HG03060 (cell line): Measurements from ENCODE around the gene TULP4.

Source experiments
- ATAC-seq: cut with Tn5 transposase; IDR thresholded peaks from one replicate; pipeline ENCODE4 v1.9.1; 2021; ENCODE audit warnings: low read depth, moderate number of reproducible peaks; ENCODE audit not compliant: unreplicated experiment

Gene TULP4

DNA sequence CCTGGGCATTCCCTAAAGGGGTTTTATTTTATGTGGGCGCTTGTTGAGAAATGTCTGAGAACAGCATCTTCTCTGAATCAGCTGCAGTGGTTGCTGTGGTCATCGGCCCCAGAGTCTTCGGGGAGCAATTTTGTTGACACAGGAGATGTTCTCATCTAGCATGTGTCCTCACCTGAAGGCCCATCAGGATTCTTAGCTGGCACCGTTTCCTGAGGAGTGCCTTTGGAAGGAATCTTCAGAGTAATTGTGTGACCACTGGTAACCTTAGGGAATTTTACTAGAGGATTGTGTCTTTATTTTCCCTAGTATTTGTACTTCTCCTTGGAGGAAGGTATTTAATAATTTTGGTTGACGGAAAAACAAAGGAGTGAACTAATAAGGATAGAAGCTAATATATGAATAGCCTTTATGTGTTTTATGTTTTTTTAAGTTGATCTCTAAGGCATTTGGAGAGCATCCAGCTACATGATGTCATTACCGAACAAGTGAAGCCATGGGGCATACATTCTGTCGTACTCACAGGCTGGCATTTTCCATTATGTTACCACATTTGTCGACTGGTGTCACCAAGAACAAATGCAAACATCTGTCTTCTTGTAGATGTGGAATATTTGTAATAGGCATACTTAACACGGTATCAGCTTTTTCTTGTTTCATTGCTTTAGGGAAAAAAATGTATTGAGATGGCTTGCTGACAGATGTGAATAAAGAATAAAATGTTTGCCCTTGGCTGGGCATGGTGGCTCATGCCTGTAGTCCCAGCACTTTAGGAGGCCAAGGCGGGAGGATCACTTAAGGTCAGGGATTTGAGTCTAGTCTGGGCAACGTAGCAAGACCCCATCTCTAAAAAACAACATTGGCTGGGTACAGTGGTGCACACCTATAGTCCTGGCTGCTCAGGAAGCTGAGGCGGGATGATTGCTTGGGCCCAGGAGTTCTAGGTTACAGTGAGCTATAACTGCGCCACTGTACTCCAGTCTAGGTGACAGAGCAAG is 41.9 kb downstream of the TULP4 start:
- ATAC-seq, result no peak

DNA sequence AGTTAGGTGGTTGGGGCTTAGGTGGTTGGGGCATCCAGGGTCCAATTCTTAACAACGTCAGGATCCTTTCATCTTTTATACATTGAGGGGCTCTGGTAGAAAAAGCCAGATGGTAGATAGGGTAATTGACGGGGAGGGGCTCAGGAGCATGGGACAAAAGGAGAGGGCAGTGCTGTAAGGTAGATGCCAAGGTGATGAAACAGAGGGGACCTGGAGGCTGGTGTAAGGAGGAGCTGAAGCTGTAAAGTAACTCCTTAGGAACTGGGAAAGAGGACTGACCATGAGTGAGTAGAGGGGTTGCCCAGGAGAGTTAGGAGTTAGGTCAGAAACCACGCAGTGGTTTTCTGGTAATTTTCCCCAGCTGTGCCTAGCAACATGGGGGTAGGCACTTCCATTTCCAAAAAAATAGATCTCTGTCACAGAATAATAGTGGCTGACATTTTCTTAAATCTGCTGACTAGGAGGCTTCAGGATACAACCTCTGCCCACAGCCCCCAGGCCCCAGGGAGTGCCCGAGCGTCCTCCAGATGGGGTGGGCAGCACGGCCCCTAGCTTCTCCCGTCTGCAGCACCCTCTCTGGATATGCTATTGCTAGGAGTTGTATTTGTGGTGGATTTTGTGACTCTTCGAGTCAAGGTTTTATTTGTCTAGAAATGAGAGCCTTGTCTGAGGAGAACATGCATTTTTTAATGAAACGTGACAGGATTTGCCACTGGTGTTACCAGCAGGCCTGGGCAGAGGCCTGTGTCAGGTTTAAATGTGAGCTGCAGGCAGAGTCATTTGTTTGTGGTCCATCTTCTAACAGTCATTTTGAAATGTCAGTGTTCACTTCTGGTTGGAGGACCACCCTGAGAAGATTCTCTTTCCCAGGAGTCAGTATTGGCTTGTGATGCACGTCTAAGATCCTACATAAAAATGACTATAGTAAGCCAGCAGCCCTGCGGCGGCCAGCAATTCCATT is 44.6 kb downstream of the TULP4 start:
- no peak for ATAC-seq

DNA sequence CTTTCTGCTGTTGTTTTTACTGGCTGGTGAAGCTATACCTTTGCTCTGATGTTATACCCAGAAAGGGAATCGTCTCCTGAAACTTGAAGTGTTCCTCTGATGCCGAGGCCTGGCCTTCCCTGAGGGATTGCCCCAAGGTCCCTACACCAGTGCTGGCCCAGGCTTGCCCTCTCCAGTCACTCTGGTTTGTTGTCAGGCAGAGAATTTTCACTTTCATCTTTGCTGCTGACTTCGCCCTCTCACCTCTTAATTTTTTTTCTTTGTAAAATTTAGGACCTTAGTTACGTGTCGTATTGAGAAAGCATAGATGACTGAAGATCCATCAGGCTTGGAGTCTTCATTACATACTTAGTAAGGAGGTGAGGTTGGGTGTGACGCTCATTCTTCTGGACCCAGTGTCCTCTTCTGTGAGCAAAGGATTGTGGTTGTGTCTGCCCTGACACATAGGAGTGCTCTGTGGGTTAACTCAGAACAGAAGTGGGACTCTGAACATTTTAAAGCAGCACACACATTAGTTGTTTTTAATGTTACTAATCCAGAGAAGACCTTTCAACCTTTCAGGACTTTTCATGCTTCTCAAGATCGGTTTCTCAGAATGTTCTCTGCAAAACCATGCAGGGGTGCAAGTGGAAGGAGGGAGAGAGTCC is 45.4 kb downstream of the TULP4 start:
- no peak for ATAC-seq

DNA sequence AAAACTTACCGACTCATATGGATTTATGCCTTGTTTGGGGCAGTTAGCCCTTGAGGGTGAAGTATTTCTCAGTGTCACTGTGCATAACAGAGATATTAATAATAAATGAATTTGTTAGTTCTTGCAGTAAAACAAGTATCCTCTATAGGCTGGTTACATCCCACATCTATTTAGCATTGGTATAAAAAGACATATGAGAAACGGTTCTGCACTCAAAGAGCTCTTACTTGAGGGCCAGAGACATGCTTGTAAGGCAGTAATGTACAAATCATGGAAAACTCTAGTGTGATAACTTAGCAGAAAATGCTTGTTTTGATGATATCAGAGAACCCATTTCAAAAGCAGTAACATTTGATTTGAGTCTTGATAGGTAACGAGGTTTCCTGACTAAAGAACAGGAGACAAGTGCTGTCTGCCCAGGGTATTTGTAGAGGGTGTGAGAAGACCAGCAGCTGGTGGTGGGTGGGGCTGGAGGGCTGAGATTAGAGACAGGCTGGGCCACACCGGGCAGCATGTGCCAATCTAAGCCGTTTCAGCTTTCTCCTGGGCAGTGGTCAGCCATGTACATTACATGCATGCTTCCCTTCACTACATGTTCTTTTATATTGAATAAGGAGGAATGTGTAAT is 46.3 kb downstream of the TULP4 start:
- no peak for ATAC-seq

DNA sequence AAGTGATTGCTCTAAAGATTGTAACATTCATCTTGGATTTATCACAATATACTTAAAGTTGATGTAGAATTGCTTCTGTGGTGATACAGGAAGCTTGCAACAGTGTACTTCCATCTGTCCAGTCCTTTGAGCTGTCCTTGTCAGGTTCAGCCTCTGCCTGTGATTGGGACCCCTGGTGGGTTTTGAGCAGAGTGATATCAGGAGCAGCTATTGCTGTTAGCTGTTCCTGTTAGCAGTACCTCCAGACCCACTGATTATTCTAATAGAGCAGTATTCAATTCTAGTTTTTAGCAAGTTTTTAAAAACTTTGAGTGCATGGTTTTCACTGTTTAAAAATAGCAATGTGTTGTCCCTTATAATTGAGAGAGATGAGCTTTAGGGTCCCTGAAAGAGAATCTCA is 48.8 kb downstream of the TULP4 start:
- ATAC-seq, result no peak

DNA sequence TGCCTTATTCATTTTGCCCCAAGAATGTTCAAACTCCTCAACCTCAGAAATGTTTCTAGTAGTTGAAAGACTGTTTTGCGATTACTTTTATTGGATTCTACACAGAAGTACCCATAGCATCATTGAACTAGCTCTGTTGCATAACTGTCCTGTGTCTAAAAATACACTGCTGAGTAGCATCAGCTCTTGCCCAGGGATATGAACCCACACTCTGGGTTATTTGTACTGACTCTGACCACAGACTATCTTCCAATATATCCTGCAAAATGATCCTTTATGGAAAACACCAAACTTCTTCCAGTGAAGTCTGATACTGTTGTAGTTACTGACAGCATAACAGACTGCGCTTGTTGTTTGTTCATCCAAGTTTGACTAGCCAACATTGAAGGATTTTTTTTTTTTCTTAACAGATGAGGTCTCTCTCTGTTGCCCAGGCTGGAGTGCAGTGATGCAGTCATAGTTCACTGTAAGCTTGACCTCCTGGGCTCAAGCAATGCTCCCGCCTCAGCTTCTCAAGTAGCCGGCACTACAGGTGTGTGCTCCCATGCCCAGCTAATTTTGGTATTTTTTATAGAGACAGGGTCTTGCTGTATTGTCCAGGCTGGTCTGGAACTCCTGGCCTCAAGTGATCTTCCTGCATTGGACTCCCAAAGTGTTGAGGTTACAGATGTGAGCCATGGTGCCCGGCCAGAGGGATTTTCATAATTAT is 49.9 kb downstream of the TULP4 start:
- ATAC-seq, result no peak

DNA sequence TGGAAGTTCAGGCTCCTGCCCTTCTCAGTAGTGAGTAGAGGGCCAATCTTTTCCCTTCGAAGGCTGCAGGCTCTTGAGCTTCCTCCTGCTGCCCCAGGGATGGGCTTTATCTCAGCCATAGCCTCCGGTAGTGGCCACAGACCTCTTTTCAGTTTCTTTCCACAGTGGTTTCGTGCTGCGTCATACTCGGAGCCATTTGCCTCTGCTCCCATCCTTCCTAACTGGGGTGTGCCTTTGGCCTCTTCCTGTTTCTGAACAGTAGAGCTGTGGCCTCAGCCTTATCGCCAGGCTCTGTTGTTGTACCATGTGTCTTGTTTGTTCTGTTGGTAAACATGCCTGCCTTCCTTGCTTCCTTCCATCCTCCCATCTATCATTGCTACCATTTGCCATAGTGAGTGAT is 54.1 kb downstream of the TULP4 start:
- no peak for ATAC-seq

DNA sequence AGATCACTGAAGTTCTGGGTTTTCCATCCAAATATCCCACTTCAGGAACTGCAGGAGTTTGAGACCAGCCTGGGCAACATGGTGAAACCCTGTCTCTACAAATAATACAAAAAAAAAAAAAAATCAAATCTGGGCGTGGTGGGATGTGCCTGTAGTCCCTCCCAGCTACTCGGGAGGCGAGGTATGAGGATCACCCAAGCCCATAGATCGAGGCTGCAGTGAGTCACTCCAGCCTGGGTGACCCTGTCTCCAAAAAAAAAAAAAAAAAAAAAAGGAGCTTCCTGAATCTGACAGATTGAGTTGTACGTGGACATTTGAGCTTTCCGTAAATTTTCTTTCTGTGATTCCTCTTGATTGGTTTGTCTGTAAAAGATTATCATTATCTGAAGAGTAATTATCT is 55.6 kb downstream of the TULP4 start:
- ATAC-seq, result no peak

DNA sequence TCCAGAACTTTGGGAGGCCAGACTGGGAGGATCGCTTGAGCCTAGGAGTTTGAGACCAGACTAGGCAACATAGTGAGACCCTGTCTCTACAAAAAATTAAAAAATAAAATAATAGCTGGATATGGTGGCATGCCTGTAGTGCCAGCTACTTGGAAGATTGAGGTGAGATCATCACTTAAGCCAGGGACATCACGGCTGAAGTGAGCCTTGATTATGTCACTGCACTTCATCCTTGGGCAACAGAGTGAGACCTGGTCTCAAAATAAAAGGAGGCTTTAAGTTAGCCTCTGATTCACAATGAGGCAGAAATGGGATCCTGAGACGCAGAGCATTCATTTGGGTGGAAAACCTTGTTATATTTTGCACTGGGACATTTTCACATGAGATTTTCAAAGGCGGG is 57.0 kb downstream of the TULP4 start:
- no peak for ATAC-seq

DNA sequence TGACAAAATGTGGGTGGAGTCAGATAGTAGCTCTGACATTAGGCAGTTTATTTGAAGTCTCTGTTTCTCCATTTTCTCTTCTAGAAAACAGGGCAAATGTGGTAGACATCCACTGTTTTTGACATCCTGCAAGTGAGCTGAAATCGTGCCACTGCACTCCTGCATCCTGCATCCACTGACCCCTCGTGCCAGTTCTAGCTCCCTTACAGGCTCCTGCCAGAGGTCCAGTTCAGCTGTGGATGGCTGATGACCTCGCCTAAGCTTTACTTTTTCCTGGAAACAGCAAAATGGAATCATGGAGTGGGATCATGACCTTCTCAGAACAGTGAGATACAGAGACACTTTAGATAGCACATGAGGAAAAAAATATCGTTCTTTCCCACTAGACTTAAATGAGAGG is 58.5 kb downstream of the TULP4 start:
- no peak for ATAC-seq

DNA sequence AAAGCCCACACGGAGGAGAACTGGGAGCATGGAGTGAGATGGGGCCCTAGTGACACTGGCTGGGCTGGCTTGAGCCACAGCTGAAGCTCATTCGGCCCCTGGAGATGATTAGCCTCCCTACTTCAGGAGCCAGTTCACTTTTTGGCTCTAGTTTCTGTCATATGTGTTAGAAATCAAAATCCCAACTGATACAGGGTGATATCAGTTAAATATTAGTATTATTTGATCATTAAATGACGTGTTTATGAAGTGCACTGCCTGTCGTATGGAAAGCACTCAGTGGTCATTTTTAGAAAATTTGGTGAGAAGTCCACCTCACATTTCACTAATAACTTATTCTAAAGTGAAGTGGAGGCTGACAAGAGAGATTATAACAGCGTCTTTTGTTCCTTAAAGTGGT is 59.0 kb downstream of the TULP4 start:
- ATAC-seq, result no peak

DNA sequence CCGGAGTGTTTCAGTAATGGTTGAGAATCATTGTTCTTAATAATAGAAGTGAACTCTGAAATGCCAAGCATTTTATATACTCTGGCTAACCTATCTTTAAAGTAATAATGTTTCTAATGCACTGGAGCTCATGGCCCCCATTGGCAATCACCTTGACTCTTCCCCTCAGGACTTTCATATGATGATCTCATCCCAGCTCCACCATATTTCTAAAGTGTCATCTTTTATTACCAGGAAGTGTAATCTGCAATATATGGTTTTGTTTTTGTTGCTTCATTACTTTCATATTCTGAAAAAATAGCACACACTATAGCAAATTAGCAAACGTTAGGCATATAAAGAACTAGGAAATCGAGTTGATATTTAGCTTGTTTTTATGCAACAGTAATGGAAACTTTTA is 60.3 kb downstream of the TULP4 start:
- ATAC-seq, result no peak

DNA sequence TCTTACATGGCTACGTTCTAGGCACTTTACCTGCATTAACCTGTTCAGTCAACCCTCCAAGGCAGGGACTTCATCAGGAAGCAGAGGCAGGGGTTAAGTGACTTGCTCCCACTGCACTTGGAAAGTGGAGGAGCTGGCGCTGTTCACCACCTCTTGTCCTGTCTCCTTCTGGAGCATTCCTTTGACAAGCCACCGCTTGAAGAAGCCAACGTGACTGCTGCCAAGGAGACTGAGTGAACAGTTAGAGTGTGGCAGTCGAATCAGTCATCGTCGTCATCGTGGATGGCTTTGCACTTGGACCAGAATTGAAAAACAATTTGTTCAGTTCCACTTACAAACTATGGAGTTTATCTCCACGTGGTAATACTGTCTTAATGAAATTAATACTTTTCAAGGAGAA is 60.9 kb downstream of the TULP4 start:
- ATAC-seq, result no peak

DNA sequence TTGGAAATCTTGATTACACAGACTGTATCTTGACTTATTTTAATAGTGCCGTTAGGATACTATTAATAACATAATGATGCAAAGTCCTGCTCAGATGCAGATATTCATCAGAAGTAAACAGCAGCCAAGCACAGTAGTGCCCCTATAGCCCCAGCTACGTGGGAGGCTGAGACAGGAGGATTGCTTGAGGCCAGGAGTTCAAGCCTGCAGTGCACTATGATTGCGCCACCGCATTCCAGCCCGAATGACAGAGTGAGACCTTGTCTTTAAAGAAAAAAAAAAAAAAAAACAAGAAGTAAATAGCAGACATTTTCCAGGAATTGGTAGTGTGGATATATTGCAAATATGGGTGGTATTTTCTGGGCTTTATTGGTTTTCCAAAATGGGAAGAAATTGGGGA is 61.8 kb downstream of the TULP4 start:
- no peak for ATAC-seq

DNA sequence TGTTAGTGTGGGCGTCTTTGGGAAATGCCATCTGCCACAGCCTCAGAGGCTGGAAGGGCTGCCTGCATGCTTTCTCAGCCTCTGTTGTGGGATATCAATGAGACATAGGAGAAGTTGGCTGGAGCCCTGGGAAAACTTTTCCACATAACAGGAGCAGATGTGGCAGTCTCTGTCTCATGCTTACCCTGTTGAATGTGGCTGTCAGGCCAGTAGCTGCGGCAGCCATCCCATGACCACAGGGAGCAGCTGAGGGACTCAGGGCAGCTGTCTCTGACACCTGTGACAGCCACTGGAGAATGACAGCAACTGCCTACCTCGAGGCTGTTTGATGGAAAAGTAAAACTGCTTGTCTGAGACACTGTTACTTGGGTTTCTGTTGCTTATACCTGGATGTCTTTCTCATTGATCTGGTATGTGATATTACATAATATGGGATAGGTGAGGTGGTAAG is 64.4 kb downstream of the TULP4 start:
- no peak for ATAC-seq

DNA sequence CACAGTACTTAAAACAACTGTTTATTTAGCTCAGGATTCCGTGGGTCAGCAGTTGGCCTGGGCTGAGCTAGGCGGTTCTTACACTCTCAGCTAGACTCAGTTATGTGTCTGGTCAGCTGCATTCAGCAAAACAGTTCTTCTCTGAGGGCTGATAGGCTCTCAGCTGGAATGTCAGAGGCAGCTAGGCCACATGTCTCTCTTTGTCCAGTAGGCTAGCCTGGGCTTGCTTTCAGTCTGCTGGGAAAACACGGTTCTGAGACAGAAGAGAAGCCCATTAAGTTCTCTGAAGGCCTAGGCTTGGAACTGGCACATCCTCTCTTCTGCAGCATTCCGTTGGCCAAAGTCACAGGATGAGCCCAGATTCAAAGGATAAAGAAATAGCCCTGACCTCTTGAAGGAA is 65.6 kb downstream of the TULP4 start:
- ATAC-seq, result no peak

DNA sequence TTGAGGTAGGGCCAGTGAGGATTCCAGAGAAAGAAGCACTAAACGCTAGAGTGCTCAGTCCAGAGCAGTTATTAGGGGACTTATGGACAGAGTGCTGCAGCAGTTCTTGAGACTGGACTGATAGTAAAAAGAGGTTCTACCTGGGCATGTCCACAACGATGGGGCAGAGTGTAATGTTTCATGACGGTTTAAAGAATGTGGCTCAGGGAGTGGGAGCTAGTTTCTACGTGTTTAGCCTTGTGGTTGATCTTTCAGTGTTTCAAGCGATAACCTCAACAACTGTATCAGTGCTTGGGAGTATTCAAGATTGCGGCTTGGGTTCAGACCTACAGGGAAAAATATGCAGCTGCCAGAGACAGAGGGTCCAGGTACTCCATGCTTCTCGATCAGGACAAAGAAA is 67.1 kb downstream of the TULP4 start:
- no peak for ATAC-seq

DNA sequence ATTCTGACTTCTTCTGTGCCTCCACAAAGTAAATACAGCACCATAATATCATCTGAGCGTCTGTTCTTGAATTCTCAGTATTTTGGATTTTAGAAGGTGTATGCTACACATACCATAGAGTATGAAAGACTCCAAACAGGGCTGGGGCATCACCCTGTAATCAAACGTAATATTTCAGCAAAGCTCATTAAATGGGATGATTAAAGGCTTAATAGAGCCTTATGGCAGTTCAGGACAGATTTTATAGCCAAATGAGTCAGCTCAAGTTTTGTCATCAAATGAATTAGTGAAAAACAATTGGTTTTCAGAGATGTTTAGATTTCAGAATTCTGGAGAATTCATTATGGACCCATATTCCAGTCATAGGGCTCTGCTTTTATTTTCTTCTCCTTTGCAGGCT is 68.9 kb downstream of the TULP4 start:
- ATAC-seq, result no peak

DNA sequence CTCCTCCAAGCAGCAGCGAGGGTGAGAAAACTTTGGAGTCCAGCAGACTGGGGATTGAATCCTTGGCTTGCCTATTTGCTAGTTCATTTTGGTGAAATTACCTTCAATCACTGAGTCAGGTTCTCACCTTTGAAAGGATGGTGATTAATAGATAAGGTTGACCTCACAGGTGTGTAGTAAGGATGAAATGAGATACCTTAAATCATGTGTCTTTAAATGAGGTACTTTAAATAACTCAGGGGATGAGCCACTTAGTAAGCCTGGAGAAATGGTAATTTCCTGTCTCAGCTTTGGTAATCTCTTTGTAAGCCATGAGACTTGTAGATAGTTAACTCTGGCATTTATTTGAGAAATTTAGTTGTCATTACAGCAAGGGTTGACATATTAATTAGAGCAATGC is 70.2 kb downstream of the TULP4 start:
- no peak for ATAC-seq

DNA sequence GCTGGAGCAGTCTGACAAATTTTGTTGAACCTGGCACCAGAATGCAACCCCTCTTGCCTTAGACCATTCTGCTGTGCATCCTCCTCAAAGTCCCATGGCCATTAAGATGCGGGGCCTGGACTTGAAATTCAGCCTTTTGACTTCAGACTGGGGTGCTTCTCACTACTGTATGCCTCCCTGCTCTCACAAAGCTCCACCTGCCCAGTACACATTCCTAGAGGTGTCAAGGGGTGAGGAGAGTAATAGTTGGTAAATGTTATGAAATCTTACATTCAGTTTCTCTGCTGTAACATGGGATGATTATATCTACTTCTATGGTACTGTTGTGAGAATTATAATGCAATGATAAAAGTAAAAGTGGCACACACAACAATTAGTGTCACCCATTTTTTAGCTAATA is 70.8 kb downstream of the TULP4 start:
- no peak for ATAC-seq
